SK-N-SH (cell line): ENCODE measurements around the gene NALCN. TPM values are rescaled to one million over a fixed set of nuclear protein-coding genes. Genes with fewer than 3 reads are reported as not detected.

Source experiments
- CTCF ChIA-PET: fragments of 300-600, 350-600 bp; formaldehyde crosslinking; extraction: SDS; loops from one replicate; lab custom pipeline; 2021; lab: Yijun Ruan, JAX
- POLR2A ChIA-PET: fragments of 350-600 bp; sonication (Branson Sonifier 250); formaldehyde crosslinking; extraction: SDS; loops from one replicate; lab custom pipeline; 2020; ENCODE audit warnings: antibody characterized with exemption, inconsistent platforms; lab: Yijun Ruan, JAX
- DNase-seq: peaks from one replicate; pipeline ENCODE4 v3.0.0; 2012
- H2AFZ ChIP-seq: fragments of 200-600 bp; sonication (generic); 2 replicates; pipeline ENCODE4 v1.8.1; 2016; ENCODE audit warnings: antibody characterized with exemption, mild to moderate bottlenecking, low read depth
- H3F3A ChIP-seq: fragments of 200-600 bp; sonication (generic); replicated peaks from 2 replicates; pipeline ENCODE3; 2016; ENCODE audit warnings: antibody characterized with exemption, mild to moderate bottlenecking; ENCODE audit not compliant: insufficient read depth
- H3K27ac ChIP-seq, 2 experiments: fragments of 200-500 bp in 1 of 2; fragments of 200-600 bp in 1 of 2; sonication (Bioruptor generic) in 1 of 2; sonication (generic), shearing (Covaris generic) in 1 of 2; 2 replicates each; pipeline versions ENCODE4 v1.5.1 to v1.6.1; 2014 to 2016; ENCODE audit warnings: low read depth in 2 of 2, inconsistent platforms in 1 of 2, low read length in 1 of 2, mild to moderate bottlenecking in 1 of 2, mixed read lengths in 1 of 2
- H3K27me3 ChIP-seq: fragments of 200-600 bp; sonication (generic), shearing (Covaris generic); 2 replicates; pipeline ENCODE4 v1.6.1; 2016; ENCODE audit warnings: mixed run types; ENCODE audit not compliant: insufficient read depth
- H3K36me3 ChIP-seq, 2 experiments: fragments of 200-500 bp in 1 of 2; fragments of 200-600 bp in 1 of 2; sonication (Bioruptor generic) in 1 of 2; sonication (generic) in 1 of 2; replicated peaks in 1 of 2; 2 replicates each; pipeline versions ENCODE3 to v1.5.1; 2014 to 2016; ENCODE audit warnings: low read length in 1 of 2, mild to moderate bottlenecking in 1 of 2; ENCODE audit not compliant: insufficient read depth in 2 of 2, control insufficient read depth in 1 of 2
- H3K4me1 ChIP-seq, 2 experiments: fragments of 200-500 bp in 1 of 2; fragments of 200-600 bp in 1 of 2; sonication (Bioruptor generic) in 1 of 2; sonication (generic), shearing (Covaris generic) in 1 of 2; 2 replicates each; pipeline versions ENCODE4 v1.5.1 to v1.6.1; 2014 to 2016; ENCODE audit warnings: low read depth in 1 of 2, low read length in 1 of 2, mixed run types in 1 of 2; ENCODE audit not compliant: insufficient read depth in 2 of 2, control insufficient read depth in 1 of 2
- H3K4me2 ChIP-seq: fragments of 200-600 bp; sonication (generic), shearing (Covaris generic); 2 replicates; pipeline ENCODE4 v1.6.1; 2017; ENCODE audit warnings: mixed run types
- H3K4me3 ChIP-seq, 2 experiments: fragments of 200-500 bp in 1 of 2; fragments of 200-600 bp in 1 of 2; sonication (Bioruptor generic) in 1 of 2; sonication (generic), shearing (Covaris generic) in 1 of 2; 2 replicates each; pipeline versions ENCODE4 v1.5.1 to v1.8.1; 2014 to 2016; ENCODE audit warnings: low read depth in 2 of 2, inconsistent platforms in 1 of 2, low read length in 1 of 2, mild to moderate bottlenecking in 1 of 2, mixed read lengths in 1 of 2, moderate library complexity in 1 of 2
- H3K79me2 ChIP-seq: fragments of 200-600 bp; sonication (generic); 2 replicates; pipeline ENCODE4 v1.8.1; 2017; ENCODE audit warnings: mild to moderate bottlenecking; ENCODE audit not compliant: insufficient read depth
- H3K9ac ChIP-seq: fragments of 200-600 bp; sonication (generic); 2 replicates; pipeline ENCODE4 v1.6.1; 2017; ENCODE audit warnings: mixed run types
- H3K9me2 ChIP-seq: fragments of 200-600 bp; sonication (generic); 2 replicates; pipeline ENCODE4 v1.6.1; 2017; ENCODE audit warnings: mixed run types
- H3K9me3 ChIP-seq: fragments of 200-600 bp; sonication (generic); 2 replicates; pipeline ENCODE4 v1.6.1; 2017; ENCODE audit warnings: mixed run types, mild to moderate bottlenecking, moderate library complexity
- H4K20me1 ChIP-seq: fragments of 200-600 bp; sonication (generic); 2 replicates; pipeline ENCODE4 v1.6.1; 2017; ENCODE audit warnings: mild to moderate bottlenecking, mixed run types; ENCODE audit not compliant: insufficient read depth
- ELF1 ChIP-seq: IDR thresholded peaks from 2 replicates; pipeline ENCODE4 v1.4.0; 2012
- EP300 ChIP-seq, 2 experiments: IDR thresholded peaks; 2 replicates each; pipeline versions ENCODE4 v1.4.0 to v1.6.1; 2012; ENCODE audit warnings: borderline replicate concordance in 1 of 2, low read depth in 1 of 2, low read length in 1 of 2
- FOXJ3 ChIP-seq: sonication (generic); formaldehyde crosslinking; IDR thresholded peaks from 2 replicates; pipeline ENCODE4 v1.5.1; 2020; ENCODE audit warnings: mild to moderate bottlenecking, missing genetic modification reagents
- FOXM1 ChIP-seq: IDR thresholded peaks from 2 replicates; pipeline ENCODE4 v1.4.0; 2012; ENCODE audit warnings: low read depth, mild to moderate bottlenecking
- GABPA ChIP-seq: IDR thresholded peaks from 2 replicates; pipeline ENCODE4 v1.4.0; 2012; ENCODE audit warnings: low read depth, mild to moderate bottlenecking
- GATA2 ChIP-seq: sonication (generic); formaldehyde crosslinking; IDR thresholded peaks from 2 replicates; pipeline ENCODE4 v1.5.0; 2020; ENCODE audit warnings: mild to moderate bottlenecking, missing genetic modification reagents
- MXI1 ChIP-seq: IDR thresholded peaks from 2 replicates; pipeline ENCODE4 v1.6.1; 2012; ENCODE audit warnings: mild to moderate bottlenecking, low read depth, low read length, improper control_type of control experiment
- RCOR1 ChIP-seq: fragments of 150-350 bp; IDR thresholded peaks from 2 replicates; pipeline ENCODE4 v1.6.1; 2017; ENCODE audit warnings: antibody characterized with exemption, low read length
- RFX5 ChIP-seq: IDR thresholded peaks from 2 replicates; pipeline ENCODE4 v1.6.1; 2012; ENCODE audit warnings: mild to moderate bottlenecking, improper control_type of control experiment, low read length
- RXRA ChIP-seq: IDR thresholded peaks from 2 replicates; pipeline ENCODE4 v1.4.0; 2012; ENCODE audit warnings: low read depth, mild to moderate bottlenecking, borderline replicate concordance
- SIN3A ChIP-seq: IDR thresholded peaks from 2 replicates; pipeline ENCODE4 v1.6.1; 2012; ENCODE audit warnings: low read depth, mild to moderate bottlenecking, low read length, moderate library complexity, borderline replicate concordance
- SMC3 ChIP-seq: IDR thresholded peaks from 2 replicates; pipeline ENCODE4 v1.6.1; 2012; ENCODE audit warnings: low read depth, low read length, improper control_type of control experiment
- TEAD4 ChIP-seq: IDR thresholded peaks from 2 replicates; pipeline ENCODE4 v1.4.0; 2012; ENCODE audit warnings: mild to moderate bottlenecking, borderline replicate concordance; ENCODE audit not compliant: insufficient read depth
- USF2 ChIP-seq: fragments of 150-350 bp; IDR thresholded peaks from 2 replicates; pipeline ENCODE4 v1.6.1; 2017; ENCODE audit warnings: antibody characterized with exemption, low read length, low read depth, borderline replicate concordance
- WGBS: methylation state at CpG from one replicate; pipeline ENCODE4 v1.1.6; 2017; ENCODE audit warnings: low lambda C conversion rate; 5-methylcytosine and 5-hydroxymethylcytosine counted together
- polyA plus RNA-seq, 3 experiments: library from polyadenylated mRNA; depleted of rRNA; stranded (reverse); fragments of >200 nt; gene quantifications; 2 replicates each; pipeline ENCODE4 v1.2.3, GENCODE V29; 2012
- TF ChIP-seq, protein P1 (sequence below): fragments of 150-350 bp; IDR thresholded peaks from 2 replicates; pipeline ENCODE4 v1.6.1; 2016; ENCODE audit warnings: mild to moderate bottlenecking, low read depth, low read length
- TF ChIP-seq, protein P2 (sequence below): IDR thresholded peaks from 2 replicates; pipeline ENCODE4 v1.6.1; 2012; ENCODE audit warnings: mild to moderate bottlenecking, low read depth, low read length, moderate library complexity

The NALCN gene
- polyA plus RNA-seq, 1 of the 3 experiments (the other 2 are of a cell fraction) = 3.0 TPM

DNA sequence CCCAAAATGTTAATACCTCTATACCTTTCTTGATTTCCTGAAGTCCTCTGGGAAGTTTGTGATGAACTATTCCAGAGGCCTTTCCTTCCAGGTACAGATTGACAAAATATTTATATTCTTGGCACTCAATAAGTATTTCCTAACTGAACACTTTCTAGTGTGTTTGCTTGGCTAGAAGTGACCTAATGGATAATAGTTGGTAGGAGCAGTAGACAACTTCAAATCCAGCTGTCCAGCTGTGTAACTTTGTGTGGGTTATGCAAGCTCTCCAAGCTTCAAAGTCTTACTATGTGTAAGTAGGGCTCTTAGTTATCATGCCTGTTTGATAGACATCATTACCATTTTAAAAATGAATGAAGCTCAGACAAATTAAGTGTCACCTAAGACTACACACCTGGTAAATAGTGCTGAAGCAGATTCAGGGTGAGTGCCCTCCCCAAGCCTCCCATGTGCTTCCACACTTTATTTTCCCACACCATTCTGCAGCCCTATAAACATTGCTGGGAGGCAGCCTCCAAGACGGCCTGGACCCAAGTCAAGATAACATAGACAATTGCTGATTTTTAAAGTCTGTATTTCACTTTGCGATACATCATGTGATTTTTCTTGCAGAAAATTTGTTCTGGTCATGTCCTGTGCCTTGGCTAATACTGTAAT, 196.6 kb downstream of the NALCN start:
- no peaks in the 10 kb centered on the region for H3K36me3 ChIP-seq
- no peak for DNase-seq
- POLR2A ChIA-PET = no interaction called here
- H3K4me3 ChIP-seq = no peak overlapping the region
- H4K20me1 ChIP-seq = no peaks in the 10 kb centered on the region
- H3K9me2 ChIP-seq = no peaks in the 10 kb centered on the region
- CTCF ChIA-PET = no interaction called here
- peaks cover 0 to 4% of the 10 kb centered on the region in 2 experiments; a peak in 1 of 4 replicates for H3K4me1 ChIP-seq
- WGBS = 80% methylated on average over 2 of the region's 2 CpGs
- TF ChIP-seq SIN3A = no peak
- no peak for TF ChIP-seq RXRA
- TF ChIP-seq, protein P1, sequence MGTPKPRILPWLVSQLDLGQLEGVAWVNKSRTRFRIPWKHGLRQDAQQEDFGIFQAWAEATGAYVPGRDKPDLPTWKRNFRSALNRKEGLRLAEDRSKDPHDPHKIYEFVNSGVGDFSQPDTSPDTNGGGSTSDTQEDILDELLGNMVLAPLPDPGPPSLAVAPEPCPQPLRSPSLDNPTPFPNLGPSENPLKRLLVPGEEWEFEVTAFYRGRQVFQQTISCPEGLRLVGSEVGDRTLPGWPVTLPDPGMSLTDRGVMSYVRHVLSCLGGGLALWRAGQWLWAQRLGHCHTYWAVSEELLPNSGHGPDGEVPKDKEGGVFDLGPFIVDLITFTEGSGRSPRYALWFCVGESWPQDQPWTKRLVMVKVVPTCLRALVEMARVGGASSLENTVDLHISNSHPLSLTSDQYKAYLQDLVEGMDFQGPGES = no peak
- no peak for TF ChIP-seq TEAD4
- TF ChIP-seq, protein P2, sequence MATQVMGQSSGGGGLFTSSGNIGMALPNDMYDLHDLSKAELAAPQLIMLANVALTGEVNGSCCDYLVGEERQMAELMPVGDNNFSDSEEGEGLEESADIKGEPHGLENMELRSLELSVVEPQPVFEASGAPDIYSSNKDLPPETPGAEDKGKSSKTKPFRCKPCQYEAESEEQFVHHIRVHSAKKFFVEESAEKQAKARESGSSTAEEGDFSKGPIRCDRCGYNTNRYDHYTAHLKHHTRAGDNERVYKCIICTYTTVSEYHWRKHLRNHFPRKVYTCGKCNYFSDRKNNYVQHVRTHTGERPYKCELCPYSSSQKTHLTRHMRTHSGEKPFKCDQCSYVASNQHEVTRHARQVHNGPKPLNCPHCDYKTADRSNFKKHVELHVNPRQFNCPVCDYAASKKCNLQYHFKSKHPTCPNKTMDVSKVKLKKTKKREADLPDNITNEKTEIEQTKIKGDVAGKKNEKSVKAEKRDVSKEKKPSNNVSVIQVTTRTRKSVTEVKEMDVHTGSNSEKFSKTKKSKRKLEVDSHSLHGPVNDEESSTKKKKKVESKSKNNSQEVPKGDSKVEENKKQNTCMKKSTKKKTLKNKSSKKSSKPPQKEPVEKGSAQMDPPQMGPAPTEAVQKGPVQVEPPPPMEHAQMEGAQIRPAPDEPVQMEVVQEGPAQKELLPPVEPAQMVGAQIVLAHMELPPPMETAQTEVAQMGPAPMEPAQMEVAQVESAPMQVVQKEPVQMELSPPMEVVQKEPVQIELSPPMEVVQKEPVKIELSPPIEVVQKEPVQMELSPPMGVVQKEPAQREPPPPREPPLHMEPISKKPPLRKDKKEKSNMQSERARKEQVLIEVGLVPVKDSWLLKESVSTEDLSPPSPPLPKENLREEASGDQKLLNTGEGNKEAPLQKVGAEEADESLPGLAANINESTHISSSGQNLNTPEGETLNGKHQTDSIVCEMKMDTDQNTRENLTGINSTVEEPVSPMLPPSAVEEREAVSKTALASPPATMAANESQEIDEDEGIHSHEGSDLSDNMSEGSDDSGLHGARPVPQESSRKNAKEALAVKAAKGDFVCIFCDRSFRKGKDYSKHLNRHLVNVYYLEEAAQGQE = no peak
- TF ChIP-seq GABPA = no peak
- TF ChIP-seq SMC3 = no peak
- TF ChIP-seq EP300 (IDR thresholded peaks at IDR 0.05; ENCODE audit: borderline replicate concordance in 1 of 2, low read depth in 1 of 2, low read length in 1 of 2) = no peak
- no peak for TF ChIP-seq USF2
- H3F3A ChIP-seq = no peaks in the 10 kb centered on the region
- H3K9me3 ChIP-seq = no peaks in the 10 kb centered on the region
- H3K9ac ChIP-seq = no peak overlapping the region
- H3K27me3 ChIP-seq = no peaks in the 10 kb centered on the region
- H2AFZ ChIP-seq = no peak overlapping the region
- no peaks in the 10 kb centered on the region for H3K79me2 ChIP-seq
- no peak overlapping the region for H3K4me2 ChIP-seq
- H3K27ac ChIP-seq = no peak overlapping the region

- no peak for DNase-seq
- H3K79me2 ChIP-seq = no peaks in the 10 kb centered on the region
- H3F3A ChIP-seq = no peaks in the 10 kb centered on the region
- H4K20me1 ChIP-seq = no peaks in the 10 kb centered on the region
- peaks cover 0 to 4% of the 10 kb centered on the region in 2 experiments; a peak in 1 of 4 replicates for H3K4me1 ChIP-seq
- CTCF ChIA-PET = no interaction called here
- H3K36me3 ChIP-seq = no peaks in the 10 kb centered on the region
- 91% methylated on average over 2 of the region's 2 CpGs for WGBS
- no peak overlapping the region for H3K4me3 ChIP-seq
- H3K27me3 ChIP-seq = no peaks in the 10 kb centered on the region
- no peaks in the 10 kb centered on the region for H3K9me2 ChIP-seq
- no peak overlapping the region for H2AFZ ChIP-seq
- H3K27ac ChIP-seq = no peak overlapping the region
- POLR2A ChIA-PET = no interaction called here
- no peak for TF ChIP-seq GATA2 (CRISPR knock-in tag)
- no peak for TF ChIP-seq SIN3A
- TF ChIP-seq FOXM1 = no peak
- no peak for TF ChIP-seq ELF1
- TF ChIP-seq EP300 (IDR thresholded peaks at IDR 0.05; ENCODE audit: borderline replicate concordance in 1 of 2, low read depth in 1 of 2, low read length in 1 of 2) = no peak
- no peak for TF ChIP-seq RFX5
- TF ChIP-seq, protein P1 = no peak
- no peak for TF ChIP-seq GABPA
- TF ChIP-seq TEAD4 = no peak
- no peak for TF ChIP-seq RCOR1
- no peak for TF ChIP-seq FOXJ3 (CRISPR knock-in tag)
- TF ChIP-seq MXI1 = no peak
- no peak overlapping the region for H3K4me2 ChIP-seq
- no peaks in the 10 kb centered on the region for H3K9me3 ChIP-seq
- H3K9ac ChIP-seq = no peak overlapping the region
Measured at GRCh38 chr13:101218484-101218883, 197.8 kb downstream of the NALCN start.
